HG03442 (cell line): ENCODE measurements around the gene ARF5.
"Not testable (repeated sequence)": the region's sequence is repeated elsewhere in the genome, so short reads cannot be mapped to it uniquely, and the experiment has no call there.

Source experiments
- ATAC-seq: cut with Tn5 transposase; IDR thresholded peaks from one replicate; pipeline ENCODE4 v1.9.1; 2021; ENCODE audit warnings: mild to moderate bottlenecking, moderate library complexity; ENCODE audit not compliant: unreplicated experiment

ARF5 gene

GRCh38 chr7:127588019-127588696 lies at the start of gene ARF5:
Gene ARF5 (plus strand): TSS chr7:127588411. CDS start chr7:127588499, 88 bp downstream.
- peak; percentile 68 for ATAC-seq

- no peak for ATAC-seq
Measured at GRCh38 chr7:127539116-127539515, 49.1 kb upstream of the ARF5 start.

GRCh38 chr7:127540461-127540860 lies 47.8 kb upstream of the ARF5 start:
- not testable (repeated sequence) for ATAC-seq

- ATAC-seq, result no peak
Measured at GRCh38 chr7:127541548-127541947, 46.7 kb upstream of the ARF5 start.

GRCh38 chr7:127546313-127546712 lies 41.9 kb upstream of the ARF5 start:
- ATAC-seq, result no peak

GRCh38 chr7:127550247-127550646 lies 38.0 kb upstream of the ARF5 start:
- no peak for ATAC-seq

- no peak for ATAC-seq
Measured at GRCh38 chr7:127551941-127552340, 36.3 kb upstream of the ARF5 start.

GRCh38 chr7:127556404-127556803 lies 31.8 kb upstream of the ARF5 start:
- no peak for ATAC-seq

- no peak for ATAC-seq
Measured at GRCh38 chr7:127557803-127558202, 30.4 kb upstream of the ARF5 start.

GRCh38 chr7:127566242-127566641 lies 22.0 kb upstream of the ARF5 start:
- ATAC-seq, result no peak

- ATAC-seq, result not testable (repeated sequence)
Measured at GRCh38 chr7:127568034-127568433, 20.2 kb upstream of the ARF5 start.

- ATAC-seq, result no peak
Measured at GRCh38 chr7:127571741-127572505, 16.3 kb upstream of the ARF5 start.

GRCh38 chr7:127578036-127578684 lies 10.1 kb upstream of the ARF5 start:
- ATAC-seq, result no peak

- no peak for ATAC-seq
Measured at GRCh38 chr7:127578711-127579275, 9.4 kb upstream of the ARF5 start.

GRCh38 chr7:127580612-127581011 lies 7.6 kb upstream of the ARF5 start:
- no peak for ATAC-seq

GRCh38 chr7:127581716-127582115 lies 6.5 kb upstream of the ARF5 start:
- no peak for ATAC-seq

- ATAC-seq, result no peak
Measured at GRCh38 chr7:127582361-127582760, 5.8 kb upstream of the ARF5 start.

GRCh38 chr7:127584648-127585043 lies 3.6 kb upstream of the ARF5 start:
- ATAC-seq, result no peak

- peak; percentile 77 for ATAC-seq
Measured at GRCh38 chr7:127585044-127585953, 2.9 kb upstream of the ARF5 start, which contains the start of gene GCC1. Gene GCC1 (minus strand): TSS chr7:127585596. CDS start chr7:127585182, 414 bp downstream.

- no peak for ATAC-seq
Measured at GRCh38 chr7:127586346-127586745, 1.9 kb upstream of the ARF5 start.
